Mucosa of rectum (tissue), 2 donors: Measurements from ENCODE around the gene ITIH6.

Experiments
- H3K27ac ChIP-seq, 2 donors: one replicate each; pipeline ENCODE4 v1.7.0; 2013; ENCODE audit warnings: inconsistent platforms in 2 of 2, low read depth in 2 of 2, low read length in 2 of 2
- H3K27me3 ChIP-seq, 2 donors: one replicate each; pipeline ENCODE4 v1.7.0; 2013; ENCODE audit warnings: low read length in 2 of 2; ENCODE audit not compliant: control insufficient read depth in 2 of 2, insufficient read depth in 2 of 2
- H3K36me3 ChIP-seq, 2 donors: one replicate each; pipeline ENCODE4 v1.7.0; 2013; ENCODE audit warnings: low read length in 2 of 2; ENCODE audit not compliant: control insufficient read depth in 2 of 2, insufficient read depth in 2 of 2
- H3K4me1 ChIP-seq, 2 donors: one replicate each; pipeline ENCODE4 v1.7.0; 2013; ENCODE audit warnings: low read length in 2 of 2, mild to moderate bottlenecking in 1 of 2; ENCODE audit not compliant: control insufficient read depth in 2 of 2, insufficient read depth in 2 of 2
- H3K4me3 ChIP-seq, 2 donors: one replicate each; pipeline ENCODE4 v1.7.0; 2013; ENCODE audit warnings: low read length in 2 of 2
- H3K9ac ChIP-seq, 2 donors: one replicate each; pipeline ENCODE4 v1.7.0; 2013; ENCODE audit warnings: low read length in 2 of 2, low read depth in 1 of 2, mild to moderate bottlenecking in 1 of 2
- H3K9me3 ChIP-seq, 2 donors: one replicate each; pipeline ENCODE4 v1.7.0; 2013; ENCODE audit warnings: low read length in 2 of 2; ENCODE audit not compliant: control insufficient read depth in 2 of 2
- donor health status: healthy.
- donor health status: Normal muscosa, but diverticular disease.

ITIH6 gene

GRCh38 chrX:54821310-54821709 lies 23.3 kb upstream of the ITIH6 start:
- H3K36me3 ChIP-seq: no peaks in the 10 kb centered on the region
- no peak overlapping the region for H3K27ac ChIP-seq
- no peaks in the 10 kb centered on the region for H3K4me1 ChIP-seq
- H3K9ac ChIP-seq: no peak overlapping the region
- no peaks in the 10 kb centered on the region for H3K27me3 ChIP-seq
- H3K9me3 ChIP-seq: no peaks in the 10 kb centered on the region
- no peak overlapping the region for H3K4me3 ChIP-seq

DNA sequence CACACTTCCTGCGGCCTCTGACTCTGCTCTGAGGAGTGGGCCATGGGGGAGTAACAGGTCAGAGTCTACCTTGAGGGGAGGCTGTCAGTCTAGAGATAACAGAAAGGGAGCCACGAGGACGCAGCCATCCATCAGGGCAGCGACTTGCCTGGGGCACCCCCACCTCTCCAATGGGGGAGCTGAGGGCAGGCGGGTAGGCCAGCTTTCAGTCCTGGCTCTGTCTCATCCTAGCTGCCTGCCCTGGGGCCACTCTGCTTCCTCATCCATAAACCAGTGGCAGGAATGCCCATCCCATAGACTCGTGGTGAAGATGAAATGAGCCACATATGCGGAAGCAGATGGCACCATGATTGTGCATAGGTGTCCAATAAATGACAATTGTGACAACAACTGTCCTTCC lies 22.7 kb upstream of the ITIH6 start:
- no peaks in the 10 kb centered on the region for H3K27me3 ChIP-seq
- H3K36me3 ChIP-seq: peaks cover 0 to 4% of the 10 kb centered on the region in 2 donors
- H3K4me3 ChIP-seq: no peak overlapping the region
- no peaks in the 10 kb centered on the region for H3K4me1 ChIP-seq
- H3K9ac ChIP-seq: no peak overlapping the region
- no peaks in the 10 kb centered on the region for H3K9me3 ChIP-seq
- no peak overlapping the region for H3K27ac ChIP-seq

DNA sequence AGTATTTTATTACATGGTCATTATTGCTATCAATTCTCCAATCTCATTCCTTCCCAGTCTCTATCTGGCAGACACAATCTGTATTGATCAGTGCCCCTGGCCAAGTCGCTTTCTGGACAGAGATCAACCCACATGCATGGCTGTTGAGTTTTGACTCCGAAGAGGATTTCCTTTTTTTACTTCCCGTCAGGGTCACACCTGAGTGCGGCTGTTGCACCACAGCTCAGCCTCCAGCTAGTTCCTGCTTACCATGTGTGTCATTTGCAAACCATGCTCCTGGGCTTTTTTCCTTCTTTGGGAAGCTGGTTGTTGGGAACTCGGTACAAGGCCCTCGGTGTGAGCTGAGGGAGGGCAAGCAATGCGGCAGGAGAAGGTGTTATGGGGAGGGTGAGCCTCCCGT lies 21.1 kb upstream of the ITIH6 start:
- Histone ChIP-seq H3K9me3 (no peaks in the 10 kb centered on the region), H3K27me3 (no peaks in the 10 kb centered on the region), H3K4me3 (no peak overlapping the region), H3K4me1 (no peaks in the 10 kb centered on the region), H3K27ac (no peak overlapping the region), H3K9ac (no peak overlapping the region), H3K36me3 (peaks cover 0 to 17% of the 10 kb centered on the region in 2 donors)

GRCh38 chrX:54818221-54818620 lies 20.2 kb upstream of the ITIH6 start:
- Histone ChIP-seq H3K4me3 (no peak overlapping the region), H3K36me3 (peaks cover 3 to 26% of the 10 kb centered on the region in 2 donors), H3K27ac (no peak overlapping the region), H3K27me3 (no peaks in the 10 kb centered on the region), H3K4me1 (no peaks in the 10 kb centered on the region), H3K9ac (no peak overlapping the region), H3K9me3 (no peaks in the 10 kb centered on the region)

- no peaks in the 10 kb centered on the region for H3K27me3 ChIP-seq
These were observed 19.3 kb upstream of the ITIH6 start for GRCh38 chrX:54817220-54817820.

GRCh38 chrX:54812306-54812705 lies 14.3 kb upstream of the ITIH6 start:
- Histone ChIP-seq H3K4me3 (no peak overlapping the region), H3K4me1 (peaks cover 0 to 10% of the 10 kb centered on the region in 2 donors), H3K9me3 (no peaks in the 10 kb centered on the region), H3K27ac (no peak overlapping the region), H3K36me3 (peaks cover 11 to 44% of the 10 kb centered on the region in 2 donors), H3K27me3 (no peaks in the 10 kb centered on the region), H3K9ac (no peak overlapping the region)

More at GRCh38 chrX:54817220-54817820, 19.3 kb upstream of the ITIH6 start:
- Histone ChIP-seq H3K36me3 (peaks cover 9 to 26% of the 10 kb centered on the region in 2 donors), H3K4me1 (no peaks in the 10 kb centered on the region), H3K27ac (no peak overlapping the region), H3K9me3 (no peaks in the 10 kb centered on the region), H3K9ac (no peak overlapping the region), H3K4me3 (no peak overlapping the region)

DNA sequence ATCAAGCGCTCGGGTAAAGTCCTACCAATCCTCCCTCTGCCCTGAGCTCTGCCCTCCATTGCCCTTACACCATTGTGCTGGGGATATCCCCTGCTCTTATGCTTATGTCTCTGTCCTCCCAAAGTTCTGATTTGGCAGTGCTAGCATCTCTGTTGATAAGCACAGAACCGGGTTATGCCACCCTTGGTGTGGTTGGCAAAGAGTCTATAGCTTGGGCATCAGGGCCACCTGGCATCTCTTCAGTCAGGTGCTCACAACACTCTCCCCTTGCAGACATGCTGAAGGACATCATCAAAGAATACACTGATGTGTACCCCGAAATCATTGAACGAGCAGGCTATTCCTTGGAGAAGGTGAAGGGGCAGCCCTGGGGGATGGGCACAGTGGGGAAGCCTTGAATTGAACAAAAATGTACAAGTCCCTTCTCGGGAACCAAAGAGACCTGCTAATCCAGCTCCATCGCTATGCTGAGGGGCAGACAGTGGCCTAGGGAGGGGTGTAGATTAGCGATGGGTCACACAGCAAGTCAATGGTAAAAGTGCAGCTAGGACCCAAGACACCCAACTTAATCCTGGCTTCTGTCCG lies 13.3 kb upstream of the ITIH6 start:
- H3K27me3 ChIP-seq: no peaks in the 10 kb centered on the region
- H3K4me1 ChIP-seq: peaks cover 0 to 10% of the 10 kb centered on the region in 2 donors
- no peak overlapping the region for H3K9ac ChIP-seq
- H3K27ac ChIP-seq: no peak overlapping the region
- no peaks in the 10 kb centered on the region for H3K9me3 ChIP-seq
- H3K4me3 ChIP-seq: no peak overlapping the region
- peaks cover 11 to 44% of the 10 kb centered on the region in 2 donors for H3K36me3 ChIP-seq

- Histone ChIP-seq H3K9me3 (no peaks in the 10 kb centered on the region), H3K36me3 (peaks cover 11 to 39% of the 10 kb centered on the region in 2 donors), H3K9ac (peak overlapping the region in 1 of 2 donors; percentile 24), H3K4me1 (peaks cover 0 to 10% of the 10 kb centered on the region in 2 donors), H3K27me3 (no peaks in the 10 kb centered on the region), H3K4me3 (no peak overlapping the region), H3K27ac (no peak overlapping the region)
These were observed 12.5 kb upstream of the ITIH6 start for GRCh38 chrX:54810532-54810931.

DNA sequence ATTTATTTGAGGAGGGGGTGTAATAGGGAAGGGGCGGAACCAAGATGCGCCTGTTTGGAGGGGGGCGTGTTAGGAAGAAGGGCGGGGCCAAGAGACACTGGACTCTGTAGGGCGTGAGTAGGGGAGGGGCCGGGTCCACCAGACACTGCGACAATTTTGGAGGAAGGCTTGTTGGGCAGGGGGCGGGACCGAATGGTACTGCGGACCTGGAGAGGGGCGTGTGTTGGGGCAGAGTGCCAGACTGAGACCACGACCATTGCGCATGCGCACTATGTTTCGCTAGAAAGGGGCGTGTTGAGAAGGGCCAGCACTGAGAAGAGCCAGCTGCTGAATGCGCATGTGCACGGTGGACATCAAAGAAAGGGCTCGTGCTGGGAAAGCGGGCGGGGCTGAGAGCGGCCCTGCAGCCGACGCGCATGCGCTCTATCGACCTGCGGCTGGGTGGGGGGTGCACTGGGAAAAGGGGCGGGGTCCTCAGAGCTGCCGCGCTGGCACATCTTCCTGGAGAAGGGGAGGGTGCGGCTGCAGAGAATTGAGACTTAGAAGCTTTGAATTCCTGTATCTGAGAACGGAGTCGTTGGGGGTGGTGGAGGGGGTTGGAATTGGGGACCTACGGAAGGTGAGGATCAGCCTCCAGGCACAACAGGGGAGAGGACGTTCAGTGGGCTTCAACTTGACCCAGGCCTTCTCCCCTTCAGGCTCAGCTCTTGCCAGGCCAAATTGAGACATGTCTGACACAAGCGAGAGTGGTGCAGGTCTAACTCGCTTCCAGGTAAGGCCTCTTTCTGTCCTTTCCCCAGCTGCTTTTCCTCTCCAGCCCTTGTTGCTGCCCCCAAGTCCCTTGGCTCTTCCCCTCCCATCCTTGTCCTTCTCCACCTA lies 10.8 kb upstream of the ITIH6 start:
- Histone ChIP-seq H3K36me3 (peaks cover 8 to 23% of the 10 kb centered on the region in 2 donors), H3K27ac (peak overlapping the region; percentile 69 to 84), H3K4me1 (peaks cover 0 to 10% of the 10 kb centered on the region in 2 donors), H3K9me3 (no peaks in the 10 kb centered on the region), H3K27me3 (no peaks in the 10 kb centered on the region), H3K4me3 (peak overlapping the region; percentile 83 to 87), H3K9ac (peak overlapping the region; percentile 67 to 68)

DNA sequence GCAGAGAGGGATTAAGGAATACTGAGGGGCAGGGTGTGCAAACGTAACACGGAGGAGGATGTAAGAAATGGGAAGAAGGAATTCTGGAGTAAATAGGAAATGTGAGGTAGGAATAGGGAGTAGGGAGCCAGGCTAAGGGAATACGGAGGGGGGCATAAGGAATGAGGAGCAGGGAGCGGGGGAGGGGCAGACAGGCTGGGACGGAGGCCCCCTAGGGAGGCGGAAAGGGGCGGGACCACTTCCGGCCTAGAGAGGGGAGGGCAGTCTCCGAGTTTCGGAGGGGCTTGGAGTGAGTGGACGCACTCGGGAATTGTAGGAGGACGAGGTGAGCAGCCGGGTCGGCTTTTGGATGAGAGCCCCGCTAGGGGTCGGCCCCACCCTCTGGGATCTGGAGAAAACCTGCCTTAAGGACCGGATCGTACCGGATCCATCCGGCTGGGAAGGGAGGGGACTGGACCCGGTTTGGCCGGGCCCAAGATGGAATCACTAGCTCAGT lies 10.1 kb upstream of the ITIH6 start:
- peak overlapping the region; percentile 69 to 84 for H3K27ac ChIP-seq
- no peaks in the 10 kb centered on the region for H3K9me3 ChIP-seq
- H3K4me3 ChIP-seq: peak overlapping the region; percentile 83 to 87
- no peaks in the 10 kb centered on the region for H3K27me3 ChIP-seq
- peaks cover 0 to 10% of the 10 kb centered on the region in 2 donors for H3K4me1 ChIP-seq
- peak overlapping the region; percentile 63 to 67 for H3K9ac ChIP-seq
- H3K36me3 ChIP-seq: peaks cover 8 to 18% of the 10 kb centered on the region in 2 donors
